ENCODE results near the gene SLC22A23.

- TF ChIP-seq CTCF (optimal IDR thresholded peaks at IDR 0.05 in 1 of 3, IDR thresholded peaks at IDR 0.05 in 1 of 3, conservative IDR thresholded peaks at IDR 0.05 in 1 of 3; ENCODE audit: extremely low read depth in 1 of 3, insufficient read depth in 2 of 3, low read length in 3 of 3) (no peak), EZH2 (IDR thresholded peaks at IDR 0.05; ENCODE audit: low read length) (no peak)
Observed at GRCh38 chr6:3447005-3447404, 9.8 kb downstream of the SLC22A23 start.

Measured in keratinocyte (primary cell).